ENCODE data around the gene LRRC53. TPM values are rescaled to one million over a fixed set of nuclear protein-coding genes. Genes with fewer than 3 reads are reported as not detected.

LRRC53 gene
- total RNA-seq, 1 donor from 2014 or later, result not detected

DNA sequence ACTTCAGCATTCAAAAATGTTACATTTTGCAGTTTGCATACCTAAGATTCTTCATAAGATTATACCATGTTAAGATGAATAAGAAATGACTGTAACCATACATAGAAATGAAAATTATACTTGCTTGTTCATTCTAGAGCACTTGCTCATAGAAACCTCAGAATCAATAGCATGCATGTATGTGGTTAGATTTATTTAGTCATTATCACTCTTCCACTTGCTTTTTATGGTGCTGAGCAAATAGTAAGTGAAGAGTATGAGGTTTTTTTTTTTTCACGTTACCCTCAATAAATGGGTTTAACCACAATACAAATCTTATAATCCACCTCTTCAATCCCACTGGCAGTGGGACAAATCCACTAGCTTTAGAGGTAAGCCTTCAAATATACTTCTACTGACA lies 84.7 kb downstream of the LRRC53 start:
- DNase-seq (ENCODE audit: low read depth), result no peak
- H3K4me3 ChIP-seq (ENCODE audit: low read depth, low read length), result no peak overlapping the region
- TF ChIP-seq, protein P1, sequence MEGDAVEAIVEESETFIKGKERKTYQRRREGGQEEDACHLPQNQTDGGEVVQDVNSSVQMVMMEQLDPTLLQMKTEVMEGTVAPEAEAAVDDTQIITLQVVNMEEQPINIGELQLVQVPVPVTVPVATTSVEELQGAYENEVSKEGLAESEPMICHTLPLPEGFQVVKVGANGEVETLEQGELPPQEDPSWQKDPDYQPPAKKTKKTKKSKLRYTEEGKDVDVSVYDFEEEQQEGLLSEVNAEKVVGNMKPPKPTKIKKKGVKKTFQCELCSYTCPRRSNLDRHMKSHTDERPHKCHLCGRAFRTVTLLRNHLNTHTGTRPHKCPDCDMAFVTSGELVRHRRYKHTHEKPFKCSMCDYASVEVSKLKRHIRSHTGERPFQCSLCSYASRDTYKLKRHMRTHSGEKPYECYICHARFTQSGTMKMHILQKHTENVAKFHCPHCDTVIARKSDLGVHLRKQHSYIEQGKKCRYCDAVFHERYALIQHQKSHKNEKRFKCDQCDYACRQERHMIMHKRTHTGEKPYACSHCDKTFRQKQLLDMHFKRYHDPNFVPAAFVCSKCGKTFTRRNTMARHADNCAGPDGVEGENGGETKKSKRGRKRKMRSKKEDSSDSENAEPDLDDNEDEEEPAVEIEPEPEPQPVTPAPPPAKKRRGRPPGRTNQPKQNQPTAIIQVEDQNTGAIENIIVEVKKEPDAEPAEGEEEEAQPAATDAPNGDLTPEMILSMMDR (conservative IDR thresholded peaks at IDR 0.05; ENCODE audit: low read depth, low read length), result no peak

DNA sequence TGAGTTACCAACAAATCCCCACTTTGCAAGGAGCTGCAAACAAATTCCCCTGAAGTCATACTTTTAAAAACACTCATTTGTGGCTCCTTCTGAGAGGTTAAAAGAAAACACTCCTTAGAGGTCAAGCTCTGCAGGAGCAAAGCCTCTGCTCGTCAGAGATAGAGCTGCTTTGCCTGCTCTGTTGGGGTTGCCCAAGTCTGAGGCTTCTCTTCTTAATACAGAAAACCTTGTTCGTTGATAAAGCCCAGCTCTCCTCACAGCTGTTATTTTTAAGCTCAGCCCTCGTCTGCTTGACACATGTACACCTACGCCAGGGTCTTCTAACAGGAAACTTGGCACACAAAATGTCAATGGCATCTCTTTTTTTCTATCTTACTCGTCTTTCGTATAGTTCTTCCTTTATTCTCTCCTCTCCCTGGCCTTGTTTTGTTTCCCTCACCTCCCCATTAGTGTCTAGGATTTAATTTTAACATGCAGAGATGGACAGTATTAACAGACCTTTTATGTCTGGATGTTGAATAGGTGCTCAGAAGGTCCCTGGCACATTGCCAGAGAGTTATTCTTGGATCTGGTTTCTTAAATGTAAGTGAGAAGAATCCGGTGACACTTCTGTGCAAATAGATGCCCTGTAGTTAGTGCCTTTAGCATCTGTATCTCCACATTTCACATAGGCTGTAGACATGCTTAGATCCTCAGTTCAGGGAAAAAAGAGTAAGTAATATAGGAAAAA lies 86.0 kb downstream of the LRRC53 start:
- DNase-seq (ENCODE audit: low read depth), result no peak
- H3K4me3 ChIP-seq (ENCODE audit: low read depth, low read length), result no peak overlapping the region
- TF ChIP-seq, protein P1 (conservative IDR thresholded peaks at IDR 0.05; ENCODE audit: low read depth, low read length), result no peak

DNA sequence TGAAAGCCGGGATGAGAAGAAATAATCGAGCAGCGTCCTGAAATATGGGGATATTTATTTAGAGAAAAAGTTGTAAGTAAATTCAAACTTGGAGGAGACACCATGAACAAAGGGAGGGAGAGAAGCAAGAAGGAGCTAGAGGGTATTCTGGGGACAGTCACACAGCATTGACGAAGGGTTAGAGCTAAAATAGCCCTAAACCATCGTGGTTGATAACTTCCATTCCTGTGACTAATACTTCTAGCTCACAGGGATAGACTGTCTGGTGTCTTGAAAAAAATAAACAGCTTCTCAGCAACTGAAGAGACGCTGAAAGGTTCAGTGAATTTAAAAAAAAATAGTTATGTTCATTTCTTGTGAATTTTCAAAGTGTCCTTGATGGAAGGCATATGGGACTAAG lies 86.7 kb downstream of the LRRC53 start:
- DNase-seq (ENCODE audit: low read depth), result no peak
- TF ChIP-seq, protein P1 (conservative IDR thresholded peaks at IDR 0.05; ENCODE audit: low read depth, low read length), result no peak
- H3K4me3 ChIP-seq (ENCODE audit: low read depth, low read length), result no peak overlapping the region

DNA sequence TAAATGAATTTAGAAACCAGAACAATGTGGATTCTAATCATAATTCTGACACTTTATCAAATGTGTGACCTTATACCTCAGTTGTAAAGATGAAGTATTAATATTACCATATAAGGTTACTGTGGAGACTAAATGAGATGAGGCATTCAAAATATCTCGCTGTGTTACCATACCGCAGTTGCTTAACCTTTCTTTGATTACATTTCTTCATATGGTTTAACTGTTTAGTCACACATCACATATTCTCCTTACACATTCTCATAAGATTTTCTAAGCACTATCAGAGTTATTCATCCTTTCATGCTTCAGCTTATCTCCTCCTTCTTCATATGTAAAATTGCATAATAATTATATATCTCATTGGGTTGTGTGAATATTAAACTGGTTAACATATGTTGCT lies 88.9 kb downstream of the LRRC53 start:
- TF ChIP-seq, protein P1 (conservative IDR thresholded peaks at IDR 0.05; ENCODE audit: low read depth, low read length), result no peak
- no peak overlapping the region for H3K4me3 ChIP-seq (ENCODE audit: low read depth, low read length)
- DNase-seq (ENCODE audit: low read depth), result no peak

DNA sequence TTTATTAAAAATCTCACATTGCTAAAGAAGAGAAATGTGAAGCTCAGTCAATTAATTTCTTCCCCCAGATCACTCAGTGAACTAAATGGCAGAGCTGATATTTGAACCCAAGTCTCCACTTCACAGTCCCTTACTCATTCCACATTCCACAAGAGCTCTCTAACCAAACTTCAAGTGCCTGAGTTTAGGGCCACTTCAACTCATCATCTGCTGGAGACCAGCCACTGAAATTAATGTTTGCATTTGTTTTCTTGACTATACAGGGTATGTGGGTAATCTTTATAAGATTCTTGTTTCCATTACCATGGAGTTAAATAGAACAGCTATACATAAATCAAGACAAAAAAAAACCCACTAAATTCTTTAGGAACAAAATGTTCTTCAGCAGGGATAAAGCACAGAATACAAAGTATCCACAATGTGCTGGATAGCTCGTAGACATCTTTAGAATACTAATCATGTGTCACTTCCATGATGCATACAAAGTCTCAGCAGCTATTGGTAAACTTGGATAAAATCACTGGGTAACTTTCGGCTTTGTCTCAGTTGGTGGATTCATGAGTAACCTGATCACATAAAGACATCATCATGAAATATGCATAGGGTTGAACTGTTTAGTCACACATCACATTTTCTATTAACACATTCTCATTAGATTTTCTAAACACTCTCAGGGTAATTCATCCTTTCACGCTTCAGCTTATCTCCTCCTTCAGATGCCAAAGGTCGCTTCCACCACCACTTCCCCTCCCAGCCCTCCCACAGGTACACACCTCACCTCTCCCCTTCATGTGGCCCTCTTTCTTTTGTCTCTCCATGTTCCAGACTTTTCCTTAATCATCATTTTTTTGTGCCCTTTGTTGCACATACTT lies 89.8 kb downstream of the LRRC53 start:
- no peak overlapping the region for H3K4me3 ChIP-seq (ENCODE audit: low read depth, low read length)
- TF ChIP-seq, protein P1 (conservative IDR thresholded peaks at IDR 0.05; ENCODE audit: low read depth, low read length), result no peak
- no peak for DNase-seq (ENCODE audit: low read depth)

DNA sequence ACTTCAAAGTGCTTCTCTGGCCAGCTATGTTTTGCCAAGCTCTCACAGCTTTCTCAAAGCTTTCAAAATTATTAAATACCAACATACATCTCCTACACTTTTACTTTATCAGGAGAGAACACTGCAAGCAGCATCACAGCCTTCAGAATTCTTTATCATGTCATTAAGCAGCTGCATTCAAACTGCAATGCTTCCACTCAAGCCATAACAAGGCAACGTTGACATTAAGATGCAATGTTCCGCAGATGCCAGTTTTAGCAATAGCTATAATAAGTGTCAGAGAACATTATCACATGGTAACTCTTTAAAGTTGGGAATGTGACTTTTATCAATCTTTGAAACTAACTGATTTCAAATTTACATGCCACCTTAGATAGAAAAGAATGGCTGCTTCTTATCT lies 91.9 kb downstream of the LRRC53 start:
- TF ChIP-seq, protein P1 (conservative IDR thresholded peaks at IDR 0.05; ENCODE audit: low read depth, low read length), result no peak
- H3K4me3 ChIP-seq (ENCODE audit: low read depth, low read length), result no peak overlapping the region
- DNase-seq (ENCODE audit: low read depth), result no peak

Other genes starting within 250 kb of the LRRC53 start
- gene ERICH3, start 161.2 kb upstream of the LRRC53 start, total RNA-seq, result 0.14 TPM in 1 of 2 replicates, not detected in the other
- gene CRYZ, start 220.4 kb upstream of the LRRC53 start, total RNA-seq, result 107 and 192 TPM in 2 replicates
- gene TYW3, start 220.5 kb upstream of the LRRC53 start, total RNA-seq, result 11.4 and 12.9 TPM in 2 replicates